GM12878 (cell line): ENCODE data around the gene TBCB.

Source experiments
- MXI1 ChIP-seq: fragments of 150-350 bp; IDR thresholded peaks from 2 replicates; pipeline ENCODE4 v1.6.1; 2011; ENCODE audit warnings: low read depth, mild to moderate bottlenecking, inconsistent platforms, low read length, improper control_type of control experiment
- POLR2A ChIP-seq: IDR thresholded peaks from 2 replicates; pipeline ENCODE4 v1.6.1; 2011; ENCODE audit warnings: low read depth, mild to moderate bottlenecking, low read length
- ZNF274 ChIP-seq: IDR thresholded peaks from one replicate; pipeline ENCODE4 v1.8.0; 2011; ENCODE audit not compliant: insufficient read length, insufficient read depth

DNA sequence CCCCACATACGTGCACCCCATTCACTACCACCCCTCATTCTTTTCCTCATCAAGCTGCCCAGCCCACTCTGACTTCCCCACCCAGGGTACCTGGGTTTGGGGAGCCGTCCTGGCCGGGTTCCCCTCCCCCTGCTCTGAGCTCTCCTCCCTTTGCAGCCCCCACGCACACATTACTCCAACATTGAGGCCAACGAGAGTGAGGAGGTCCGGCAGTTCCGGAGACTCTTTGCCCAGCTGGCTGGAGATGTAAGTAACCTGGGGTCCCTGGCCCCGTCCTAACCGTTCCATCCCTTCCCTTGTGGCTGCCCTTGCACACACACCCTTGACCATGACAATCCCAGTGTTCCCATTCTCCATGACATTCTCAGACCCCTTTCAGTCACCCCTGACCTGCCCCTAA is 27.2 kb downstream of the TBCB start:
- no peak for TF ChIP-seq POLR2A
- TF ChIP-seq MXI1 = no peak
- TF ChIP-seq ZNF274 = no peak
